WTC11 (cell line): ENCODE measurements around the gene TSEN54. TPM values are rescaled to one million over a fixed set of nuclear protein-coding genes. Genes with fewer than 3 reads are reported as not detected.

ENCODE experiments used
- ATAC-seq: fragments of 200-7000 bp; cut with Tn5 transposase; 2 replicates; pipeline ENCODE4 v1.10.0; 2021; ENCODE audit warnings: mild to moderate bottlenecking, moderate library complexity
- CTCF ChIA-PET: fragments of 300-600 bp; sonication (Branson Sonifier 250); formaldehyde crosslinking; loops from one replicate; lab custom pipeline; 2021; ENCODE audit warnings: antibody characterized with exemption; lab: Charles Lee
- POLR2A ChIA-PET: fragments of 350-600 bp; sonication (Branson Sonifier 250); formaldehyde crosslinking; loops from one replicate; lab custom pipeline; 2021; ENCODE audit warnings: antibody characterized with exemption; lab: Charles Lee
- DNase-seq: peaks from one replicate; pipeline ENCODE4 v3.0.0; 2021; ENCODE audit warnings: low spot score
- H3K27ac Mint-ChIP-seq: 2 replicates; pipeline ENCODE4 v1.8.0; 2021; ENCODE audit warnings: mixed read lengths
- H3K27me3 Mint-ChIP-seq: 2 replicates; pipeline ENCODE4 v1.8.0; 2021; ENCODE audit warnings: low read depth, mild to moderate bottlenecking, moderate library complexity, mixed read lengths
- H3K36me3 Mint-ChIP-seq: 2 replicates; pipeline ENCODE4 v1.8.0; 2021; ENCODE audit warnings: mixed read lengths
- H3K4me1 Mint-ChIP-seq: 2 replicates; pipeline ENCODE4 v1.8.0; 2022; ENCODE audit warnings: mixed read lengths
- H3K4me3 Mint-ChIP-seq: 2 replicates; pipeline ENCODE4 v1.8.0; 2021; ENCODE audit warnings: mild to moderate bottlenecking, moderate library complexity, mixed read lengths
- H3K9me3 Mint-ChIP-seq: 2 replicates; pipeline ENCODE4 v1.8.0; 2021; ENCODE audit warnings: mixed read lengths
- AR ChIP-seq: fragments of 250-450 bp; sonication (Bioruptor Pico); IDR thresholded peaks from 2 replicates; pipeline ENCODE4 v1.9.0; 2021; ENCODE audit warnings: mild to moderate bottlenecking
- ETV6 ChIP-seq: sonication (generic); formaldehyde crosslinking; IDR thresholded peaks from 2 replicates; pipeline ENCODE4 v1.8.1; 2022; ENCODE audit warnings: mild to moderate bottlenecking, missing genetic modification reagents
- IRF2 ChIP-seq: sonication (generic); formaldehyde crosslinking; IDR thresholded peaks from 2 replicates; pipeline ENCODE4 v1.8.0; 2022; ENCODE audit warnings: low read depth, missing genetic modification reagents, borderline replicate concordance
- JAZF1 ChIP-seq: fragments of 250-450 bp; sonication (Bioruptor Pico); IDR thresholded peaks from 2 replicates; pipeline ENCODE4 v1.9.0; 2021; ENCODE audit warnings: moderate library complexity, mild to moderate bottlenecking, inconsistent platforms
- NR1H2 ChIP-seq: sonication (generic); formaldehyde crosslinking; IDR thresholded peaks from 2 replicates; pipeline ENCODE4 v1.9.0; 2021; ENCODE audit warnings: mild to moderate bottlenecking, moderate library complexity, missing genetic modification reagents
- NR3C1 ChIP-seq: sonication (generic); formaldehyde crosslinking; conservative IDR thresholded peaks from 2 replicates; pipeline ENCODE4 v1.8.1; 2023; ENCODE audit warnings: low read depth, mild to moderate bottlenecking, missing genetic modification reagents
- USF1 ChIP-seq: sonication (generic); formaldehyde crosslinking; IDR thresholded peaks from 2 replicates; pipeline ENCODE4 v1.8.0; 2022; ENCODE audit warnings: mild to moderate bottlenecking, missing genetic modification reagents
- ZNF219 ChIP-seq: sonication (generic); formaldehyde crosslinking; IDR thresholded peaks from 2 replicates; pipeline ENCODE4 v1.8.0; 2023; ENCODE audit warnings: missing genetic modification reagents, mild to moderate bottlenecking, borderline replicate concordance
- ZNF281 ChIP-seq: sonication (generic); formaldehyde crosslinking; IDR thresholded peaks from 2 replicates; pipeline ENCODE4 v1.8.0; 2023; ENCODE audit warnings: mild to moderate bottlenecking, missing genetic modification reagents
- ZNF317 ChIP-seq: sonication (generic); formaldehyde crosslinking; IDR thresholded peaks from 2 replicates; pipeline ENCODE4 v1.8.1; 2023; ENCODE audit warnings: low read depth, mild to moderate bottlenecking, moderate library complexity, missing genetic modification reagents, borderline replicate concordance
- ZNF532 ChIP-seq: fragments of 250-450 bp; sonication (Bioruptor Pico); IDR thresholded peaks from 2 replicates; pipeline ENCODE4 v1.9.0; 2021; ENCODE audit warnings: mild to moderate bottlenecking, borderline replicate concordance
- ZNF671 ChIP-seq: fragments of 250-450 bp; sonication (Bioruptor Pico); IDR thresholded peaks from 2 replicates; pipeline ENCODE4 v1.8.0; 2021; ENCODE audit warnings: mild to moderate bottlenecking
- total RNA-seq: library from RNA; stranded (reverse); gene quantifications from 3 replicates; pipeline ENCODE4 v1.2.3, GENCODE V29; 2021
- TF ChIP-seq, protein P1 (sequence below): sonication (generic); formaldehyde crosslinking; IDR thresholded peaks from 2 replicates; pipeline ENCODE4 v1.8.0; 2023; ENCODE audit warnings: missing genetic modification reagents, mild to moderate bottlenecking, borderline replicate concordance

TSEN54 gene
- total RNA-seq, 1 experiment from 2014 or later = 53.4 TPM

GRCh38 chr17:75572713-75573539 lies 56.6 kb downstream of the TSEN54 start:
- Mint-ChIP-seq H3K27ac (no peak overlapping the region), H3K9me3 (no peaks in the 10 kb centered on the region), H3K27me3 (no peaks in the 10 kb centered on the region), H3K4me1 (no peaks in the 10 kb centered on the region), H3K4me3 (no peak overlapping the region), H3K36me3 (0 out of 2 replicates have a peak, but pooled peaks cover 3% of the 10 kb centered on the region)
- no peak for ATAC-seq
- ChIA-PET CTCF (no interaction called here), POLR2A (no interaction called here)
- DNase-seq = no peak
- TF ChIP-seq ZNF281 (CRISPR knock-in tag) (no peak), ZNF219 (no peak), IRF2 (CRISPR knock-in tag) (no peak), USF1 (no peak), AR (CRISPR knock-in tag) (no peak), ETV6 (no peak), ZNF317 (CRISPR knock-in tag) (no peak), ZNF532 (CRISPR knock-in tag) (no peak), JAZF1 (CRISPR knock-in tag) (no peak), ZNF671 (no peak), NR3C1 (CRISPR knock-in tag) (no peak), NR1H2 (no peak)
- TF ChIP-seq, protein P1, sequence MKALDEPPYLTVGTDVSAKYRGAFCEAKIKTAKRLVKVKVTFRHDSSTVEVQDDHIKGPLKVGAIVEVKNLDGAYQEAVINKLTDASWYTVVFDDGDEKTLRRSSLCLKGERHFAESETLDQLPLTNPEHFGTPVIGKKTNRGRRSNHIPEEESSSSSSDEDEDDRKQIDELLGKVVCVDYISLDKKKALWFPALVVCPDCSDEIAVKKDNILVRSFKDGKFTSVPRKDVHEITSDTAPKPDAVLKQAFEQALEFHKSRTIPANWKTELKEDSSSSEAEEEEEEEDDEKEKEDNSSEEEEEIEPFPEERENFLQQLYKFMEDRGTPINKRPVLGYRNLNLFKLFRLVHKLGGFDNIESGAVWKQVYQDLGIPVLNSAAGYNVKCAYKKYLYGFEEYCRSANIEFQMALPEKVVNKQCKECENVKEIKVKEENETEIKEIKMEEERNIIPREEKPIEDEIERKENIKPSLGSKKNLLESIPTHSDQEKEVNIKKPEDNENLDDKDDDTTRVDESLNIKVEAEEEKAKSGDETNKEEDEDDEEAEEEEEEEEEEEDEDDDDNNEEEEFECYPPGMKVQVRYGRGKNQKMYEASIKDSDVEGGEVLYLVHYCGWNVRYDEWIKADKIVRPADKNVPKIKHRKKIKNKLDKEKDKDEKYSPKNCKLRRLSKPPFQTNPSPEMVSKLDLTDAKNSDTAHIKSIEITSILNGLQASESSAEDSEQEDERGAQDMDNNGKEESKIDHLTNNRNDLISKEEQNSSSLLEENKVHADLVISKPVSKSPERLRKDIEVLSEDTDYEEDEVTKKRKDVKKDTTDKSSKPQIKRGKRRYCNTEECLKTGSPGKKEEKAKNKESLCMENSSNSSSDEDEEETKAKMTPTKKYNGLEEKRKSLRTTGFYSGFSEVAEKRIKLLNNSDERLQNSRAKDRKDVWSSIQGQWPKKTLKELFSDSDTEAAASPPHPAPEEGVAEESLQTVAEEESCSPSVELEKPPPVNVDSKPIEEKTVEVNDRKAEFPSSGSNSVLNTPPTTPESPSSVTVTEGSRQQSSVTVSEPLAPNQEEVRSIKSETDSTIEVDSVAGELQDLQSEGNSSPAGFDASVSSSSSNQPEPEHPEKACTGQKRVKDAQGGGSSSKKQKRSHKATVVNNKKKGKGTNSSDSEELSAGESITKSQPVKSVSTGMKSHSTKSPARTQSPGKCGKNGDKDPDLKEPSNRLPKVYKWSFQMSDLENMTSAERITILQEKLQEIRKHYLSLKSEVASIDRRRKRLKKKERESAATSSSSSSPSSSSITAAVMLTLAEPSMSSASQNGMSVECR (CRISPR knock-in tag) = no peak
